Measurements from ENCODE around the gene FHL3. TPM values are rescaled to one million over a fixed set of nuclear protein-coding genes. Genes with fewer than 3 reads are reported as not detected.

The FHL3 gene
- total RNA-seq, 1 donor from 2014 or later = 57.9 TPM

- H3K4me1 Mint-ChIP-seq (ENCODE audit: low read depth) = peaks cover 68% of the 10 kb centered on the region
- peak overlapping the region; percentile 99 for H3K27ac Mint-ChIP-seq (ENCODE audit: unreplicated experiment)
- no peaks in the 10 kb centered on the region for H3K27me3 Mint-ChIP-seq (ENCODE audit: low read depth)
- no peaks in the 10 kb centered on the region for H3K9me3 Mint-ChIP-seq (ENCODE audit: low read depth)
- peaks cover 16% of the 10 kb centered on the region for H3K36me3 Mint-ChIP-seq (ENCODE audit: low read depth)
- no peak for DNase-seq (ENCODE audit: low spot score)
- TF ChIP-seq CTCF (IDR thresholded peaks at IDR 0.05) = no peak
- peak overlapping the region; percentile 65 for H3K4me3 Mint-ChIP-seq (ENCODE audit: unreplicated experiment)
Observed at GRCh38 chr1:38000529-38001455, 4.5 kb downstream of the FHL3 start.

GRCh38 chr1:38000233-38000528, 5.1 kb downstream of the FHL3 start:
- H3K4me3 Mint-ChIP-seq (ENCODE audit: unreplicated experiment) = peak overlapping the region; percentile 65
- peak overlapping the region; percentile 99 for H3K27ac Mint-ChIP-seq (ENCODE audit: unreplicated experiment)
- H3K9me3 Mint-ChIP-seq (ENCODE audit: low read depth) = no peaks in the 10 kb centered on the region
- H3K4me1 Mint-ChIP-seq (ENCODE audit: low read depth) = peaks cover 69% of the 10 kb centered on the region
- DNase-seq (ENCODE audit: low spot score) = no peak
- peaks cover 18% of the 10 kb centered on the region for H3K36me3 Mint-ChIP-seq (ENCODE audit: low read depth)
- no peak for TF ChIP-seq CTCF (IDR thresholded peaks at IDR 0.05)
- H3K27me3 Mint-ChIP-seq (ENCODE audit: low read depth) = no peaks in the 10 kb centered on the region

- Mint-ChIP-seq H3K4me3 (ENCODE audit: unreplicated experiment) (peak overlapping the region; percentile 65), H3K9me3 (ENCODE audit: low read depth) (no peaks in the 10 kb centered on the region), H3K4me1 (ENCODE audit: low read depth) (peaks cover 69% of the 10 kb centered on the region), H3K27me3 (ENCODE audit: low read depth) (no peaks in the 10 kb centered on the region), H3K36me3 (ENCODE audit: low read depth) (peaks cover 22% of the 10 kb centered on the region), H3K27ac (ENCODE audit: unreplicated experiment) (peak overlapping the region; percentile 99)
- DNase-seq (ENCODE audit: low spot score) = no peak
- TF ChIP-seq CTCF (IDR thresholded peaks at IDR 0.05) = no peak
Observed at GRCh38 chr1:37999430-38000232, 5.7 kb downstream of the FHL3 start.

GRCh38 chr1:37998913-37999429, 6.3 kb downstream of the FHL3 start:
- no peak for DNase-seq (ENCODE audit: low spot score)
- H3K9me3 Mint-ChIP-seq (ENCODE audit: low read depth) = no peaks in the 10 kb centered on the region
- peak overlapping the region; percentile 11 for H3K4me3 Mint-ChIP-seq (ENCODE audit: unreplicated experiment)
- peaks cover 23% of the 10 kb centered on the region for H3K36me3 Mint-ChIP-seq (ENCODE audit: low read depth)
- H3K27ac Mint-ChIP-seq (ENCODE audit: unreplicated experiment) = peak overlapping the region; percentile 99
- no peaks in the 10 kb centered on the region for H3K27me3 Mint-ChIP-seq (ENCODE audit: low read depth)
- no peak for TF ChIP-seq CTCF (IDR thresholded peaks at IDR 0.05)
- H3K4me1 Mint-ChIP-seq (ENCODE audit: low read depth) = peaks cover 62% of the 10 kb centered on the region
